Mesothelial cell of epicardium (in vitro differentiated cells): ENCODE results near the gene FOXG1. TPM values are rescaled to one million over a fixed set of nuclear protein-coding genes. Genes with fewer than 3 reads are reported as not detected.

ENCODE experiments used
- DNase-seq, 2 experiments: peaks; one replicate each; pipeline ENCODE4 v3.0.0; 2021; ENCODE audit warnings: low spot score in 2 of 2; ENCODE audit not compliant: unreplicated experiment in 2 of 2
- H3K27ac Mint-ChIP-seq: 2 replicates; pipeline ENCODE4 v1.8.0; 2021; ENCODE audit warnings: mixed read lengths
- H3K27me3 Mint-ChIP-seq: 2 replicates; pipeline ENCODE4 v1.8.0; 2021; ENCODE audit warnings: low read depth, mixed read lengths
- H3K36me3 Mint-ChIP-seq: 2 replicates; pipeline ENCODE4 v1.8.0; 2021; ENCODE audit warnings: mixed read lengths
- H3K4me1 Mint-ChIP-seq: 2 replicates; pipeline ENCODE4 v1.8.0; 2021; ENCODE audit warnings: mixed read lengths
- H3K4me3 Mint-ChIP-seq: 2 replicates; pipeline ENCODE4 v1.8.0; 2021; ENCODE audit warnings: mild to moderate bottlenecking, moderate library complexity, mixed read lengths
- H3K9me3 Mint-ChIP-seq: 2 replicates; pipeline ENCODE4 v1.8.0; 2021; ENCODE audit warnings: mixed read lengths
- total RNA-seq: library from RNA; stranded (reverse); gene quantifications from 3 replicates; pipeline ENCODE4 v1.2.1, GENCODE V29; 2021
- TF ChIP-seq, protein P1 (sequence below): fragments of 200-600 bp; sonication (generic); IDR thresholded peaks from one replicate; pipeline ENCODE4 v1.5.0; 2021; ENCODE audit warnings: antibody characterized with exemption; ENCODE audit not compliant: unreplicated experiment

Gene FOXG1
- total RNA-seq, 1 donor from 2014 or later, result not detected

DNA sequence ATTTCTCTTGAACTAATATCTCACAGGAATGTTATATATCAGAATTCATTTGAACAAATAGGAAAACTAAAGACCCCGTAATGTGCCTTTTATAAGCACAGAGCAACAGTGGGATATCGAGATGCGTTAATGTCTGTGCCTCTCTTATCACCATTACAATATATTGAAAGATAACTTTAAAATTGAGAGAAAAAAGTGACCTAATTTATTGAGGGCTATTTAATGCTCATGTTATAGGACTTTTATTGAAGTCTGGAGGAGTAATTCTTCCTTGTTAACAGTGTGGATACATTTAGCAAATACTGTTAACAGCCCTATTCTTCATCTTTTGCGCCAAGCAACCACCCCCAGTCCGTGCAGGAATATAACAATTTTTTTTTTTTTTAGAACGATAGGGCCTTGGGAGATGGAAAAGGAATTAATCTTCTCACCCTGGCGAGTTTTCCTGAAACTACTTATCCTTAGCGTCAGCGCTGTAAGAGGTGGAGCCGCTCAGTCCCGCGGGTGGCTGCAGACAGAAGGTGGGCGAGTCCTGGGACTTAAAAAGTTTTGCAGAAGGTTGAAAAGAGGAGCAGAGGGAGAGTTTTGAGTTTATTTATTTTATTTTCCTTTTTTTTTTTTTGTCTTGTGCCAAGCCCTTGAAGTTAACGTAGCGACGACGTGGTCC lies 11.0 kb downstream of the FOXG1 start:
- no peaks in the 10 kb centered on the region for H3K36me3 Mint-ChIP-seq
- H3K4me1 Mint-ChIP-seq, result peaks cover 4% of the 10 kb centered on the region
- peaks cover 99% of the 10 kb centered on the region for H3K27me3 Mint-ChIP-seq
- H3K9me3 Mint-ChIP-seq, result no peaks in the 10 kb centered on the region
- DNase-seq, result no peak
- H3K27ac Mint-ChIP-seq, result no peak overlapping the region
- no peak overlapping the region for H3K4me3 Mint-ChIP-seq
- TF ChIP-seq, protein P1, sequence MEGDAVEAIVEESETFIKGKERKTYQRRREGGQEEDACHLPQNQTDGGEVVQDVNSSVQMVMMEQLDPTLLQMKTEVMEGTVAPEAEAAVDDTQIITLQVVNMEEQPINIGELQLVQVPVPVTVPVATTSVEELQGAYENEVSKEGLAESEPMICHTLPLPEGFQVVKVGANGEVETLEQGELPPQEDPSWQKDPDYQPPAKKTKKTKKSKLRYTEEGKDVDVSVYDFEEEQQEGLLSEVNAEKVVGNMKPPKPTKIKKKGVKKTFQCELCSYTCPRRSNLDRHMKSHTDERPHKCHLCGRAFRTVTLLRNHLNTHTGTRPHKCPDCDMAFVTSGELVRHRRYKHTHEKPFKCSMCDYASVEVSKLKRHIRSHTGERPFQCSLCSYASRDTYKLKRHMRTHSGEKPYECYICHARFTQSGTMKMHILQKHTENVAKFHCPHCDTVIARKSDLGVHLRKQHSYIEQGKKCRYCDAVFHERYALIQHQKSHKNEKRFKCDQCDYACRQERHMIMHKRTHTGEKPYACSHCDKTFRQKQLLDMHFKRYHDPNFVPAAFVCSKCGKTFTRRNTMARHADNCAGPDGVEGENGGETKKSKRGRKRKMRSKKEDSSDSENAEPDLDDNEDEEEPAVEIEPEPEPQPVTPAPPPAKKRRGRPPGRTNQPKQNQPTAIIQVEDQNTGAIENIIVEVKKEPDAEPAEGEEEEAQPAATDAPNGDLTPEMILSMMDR, result no peak

DNA sequence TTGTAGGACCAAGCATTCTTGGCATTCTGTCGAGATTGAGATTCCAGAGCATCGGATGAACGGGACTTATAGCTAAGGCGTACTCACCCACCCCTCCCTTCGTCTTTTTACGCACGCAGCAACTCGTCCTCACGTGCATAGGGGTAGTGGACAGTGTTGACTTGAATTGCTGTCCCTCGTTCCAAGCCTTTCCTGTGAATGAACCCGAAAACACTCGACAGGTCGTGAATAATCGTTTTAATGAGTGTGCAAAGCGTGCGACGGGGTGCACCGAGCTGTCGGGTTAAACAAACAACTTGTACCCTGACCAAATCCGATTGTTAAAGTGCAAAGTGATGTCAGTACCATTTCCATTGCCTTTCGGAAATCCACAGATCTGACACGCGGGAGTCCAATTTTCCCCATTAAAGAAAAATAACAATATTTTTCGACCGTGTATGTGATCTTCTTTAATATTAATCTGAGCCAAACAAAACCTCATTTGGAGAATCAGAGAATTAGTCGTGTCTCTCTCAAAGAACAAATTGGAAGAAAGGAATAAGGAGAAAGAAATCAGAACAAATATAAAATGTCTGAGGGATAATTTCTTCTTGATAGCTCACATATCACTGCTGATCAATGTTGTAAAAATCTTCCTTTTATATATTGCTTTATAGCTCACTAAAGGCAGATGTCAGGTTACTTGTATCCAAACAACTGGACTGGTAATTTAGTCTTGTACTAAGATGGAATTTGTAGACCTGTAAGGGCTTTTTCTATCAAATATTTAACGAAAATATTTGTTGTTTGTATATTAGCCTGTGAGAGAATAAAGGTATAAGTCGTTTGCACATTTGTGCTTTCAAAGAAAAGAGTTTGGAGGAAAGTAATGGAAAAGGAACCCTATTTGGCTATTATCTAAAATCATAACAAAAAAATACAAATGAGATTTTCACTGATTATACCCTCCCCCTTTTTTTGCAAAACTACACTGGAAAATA lies 11.8 kb downstream of the FOXG1 start:
- Mint-ChIP-seq H3K27me3 (peaks cover 99% of the 10 kb centered on the region), H3K9me3 (no peaks in the 10 kb centered on the region), H3K27ac (no peak overlapping the region), H3K4me1 (peaks cover 4% of the 10 kb centered on the region), H3K36me3 (no peaks in the 10 kb centered on the region), H3K4me3 (no peak overlapping the region)
- TF ChIP-seq, protein P1, result no peak
- no peak for DNase-seq

DNA sequence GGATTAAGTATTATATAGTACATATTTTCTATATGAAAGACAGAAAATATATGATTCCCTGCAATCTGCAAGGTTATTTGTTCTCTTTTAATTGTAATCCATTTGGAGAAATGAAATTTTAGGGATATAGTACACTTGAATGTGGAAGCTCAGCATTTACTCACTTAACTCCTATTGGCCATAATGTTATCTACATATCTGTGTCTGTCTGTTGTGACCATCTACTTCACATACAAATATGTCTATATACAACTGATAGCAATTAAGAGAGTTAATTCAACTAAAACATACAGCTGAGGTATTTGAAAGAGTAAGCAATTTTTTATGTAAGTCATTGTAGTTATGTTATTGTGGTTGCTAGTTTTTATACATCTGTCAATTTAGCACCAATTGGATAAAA lies 12.9 kb downstream of the FOXG1 start:
- Mint-ChIP-seq H3K36me3 (no peaks in the 10 kb centered on the region), H3K27me3 (peaks cover 99% of the 10 kb centered on the region), H3K4me3 (no peak overlapping the region), H3K9me3 (no peaks in the 10 kb centered on the region), H3K27ac (no peak overlapping the region), H3K4me1 (no peaks in the 10 kb centered on the region)
- no peak for DNase-seq
- TF ChIP-seq, protein P1, result no peak

DNA sequence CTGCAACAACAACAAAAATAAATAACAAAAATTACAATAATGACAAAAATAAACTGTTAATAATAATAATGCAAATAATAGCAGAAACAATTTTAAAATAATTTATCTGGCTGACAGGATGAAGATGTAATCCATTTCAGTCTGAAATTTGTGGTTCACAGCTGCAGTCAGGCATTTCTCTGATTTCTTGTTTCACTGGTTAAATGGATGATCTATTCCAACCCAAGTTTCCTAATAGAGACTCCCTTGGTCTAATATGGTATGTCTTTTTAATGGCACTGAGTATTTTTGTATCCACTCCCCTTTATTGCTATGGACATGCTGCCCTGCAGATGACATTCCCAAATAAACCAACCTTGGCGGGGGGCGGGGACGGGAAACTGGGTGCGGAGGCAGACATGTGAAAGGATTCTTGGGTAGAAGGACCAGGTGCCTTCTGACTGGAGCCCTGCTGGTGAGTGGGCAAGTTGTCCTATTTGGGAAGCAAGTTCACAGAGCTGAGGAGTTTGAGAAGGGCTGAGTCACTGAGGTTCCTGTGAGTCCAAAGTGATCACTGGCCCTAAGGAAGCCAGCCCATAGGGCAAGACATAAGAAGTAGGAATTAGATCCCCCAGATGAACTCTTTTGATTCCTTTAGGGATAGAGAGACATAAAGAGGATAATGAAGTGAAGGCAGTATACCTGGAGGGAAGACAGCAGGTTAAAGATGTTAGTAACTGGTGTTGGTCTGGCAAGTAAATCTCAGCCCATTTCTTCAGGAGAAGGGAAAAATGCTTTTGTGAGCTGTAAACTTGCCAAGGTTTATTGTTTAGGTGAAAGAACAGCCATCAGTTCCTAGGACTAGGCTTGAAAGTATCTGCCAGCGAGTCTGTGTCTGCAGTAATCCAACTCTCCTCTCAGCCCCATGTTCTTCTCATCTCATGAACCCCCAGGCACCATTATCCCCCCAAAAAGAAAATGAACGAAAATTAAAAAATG lies 14.5 kb downstream of the FOXG1 start:
- DNase-seq, result no peak

More for the DNA sequence above, 14.5 kb downstream of the FOXG1 start:
- Mint-ChIP-seq H3K9me3 (no peaks in the 10 kb centered on the region), H3K4me1 (peaks cover 12% of the 10 kb centered on the region), H3K4me3 (no peak overlapping the region), H3K27me3 (peaks cover 99% of the 10 kb centered on the region), H3K36me3 (no peaks in the 10 kb centered on the region), H3K27ac (no peak overlapping the region)
- TF ChIP-seq, protein P1, result no peak
